GM12878 (cell line): Measurements from ENCODE around the gene PARN. TPM values are rescaled to one million over a fixed set of nuclear protein-coding genes. Genes with fewer than 3 reads are reported as not detected.

Experiments used
- ATAC-seq: fragments of 200-7000 bp; cut with Tn5 transposase; 3 replicates; pipeline ENCODE4 v1.9.1; 2020; ENCODE audit warnings: mild to moderate bottlenecking, moderate library complexity
- BruUV-seq: library from RNA; stranded (reverse); fragments of 400-500 nt; replicated peaks from 2 replicates; lab custom pipeline; 2021; lab: Mats Ljungman, UMichigan
- CTCF ChIA-PET: fragments of 300-600 bp; sonication (Branson Sonifier 250); formaldehyde crosslinking; extraction: SDS; loops from one replicate; lab custom pipeline; 2021; ENCODE audit warnings: inconsistent platforms; lab: Yijun Ruan, JAX
- POLR2A ChIA-PET: fragments of 350-600 bp; formaldehyde crosslinking; extraction: SDS; loops from one replicate; lab custom pipeline; 2021; ENCODE audit warnings: inconsistent platforms; lab: Charles Lee
- RAD21 ChIA-PET: fragments of 300-600 bp; sonication (Branson Sonifier 250); formaldehyde crosslinking; loops from one replicate; lab custom pipeline; 2023; ENCODE audit warnings: antibody characterized with exemption; ENCODE audit not compliant: unreplicated experiment; lab: Charles Lee
- SMC1A ChIA-PET: fragments of 300-600 bp; sonication (Branson Sonifier 250); formaldehyde crosslinking; loops from one replicate; lab custom pipeline; 2023; ENCODE audit not compliant: unreplicated experiment, uncharacterized antibody; lab: Charles Lee
- DNase-seq: peaks from one replicate; pipeline ENCODE4 v3.0.0-alpha.2; 2011; ENCODE audit warnings: low read depth, low spot score
- FAIRE-seq: peaks from 3 replicates; lab custom pipeline; 2011; peaks lifted over from hg19 to GRCh38; lab: Jason Lieb, UNC
- H2AFZ ChIP-seq: 2 replicates; pipeline ENCODE4 v1.6.0; 2011; ENCODE audit warnings: low read depth, low read length, control low read depth; ENCODE audit not compliant: control insufficient read depth
- H3K27ac ChIP-seq: 2 replicates; pipeline ENCODE4 v1.5.1; 2011; ENCODE audit warnings: control low read depth; ENCODE audit not compliant: control insufficient read depth, insufficient read depth
- H3K27me3 ChIP-seq, 2 experiments: replicated peaks in 1 of 2; 2 replicates each; pipeline versions ENCODE4 v1.6.0 to v1.6.1; 2011; ENCODE audit warnings: low read length in 1 of 2; ENCODE audit not compliant: control insufficient read depth in 2 of 2, insufficient read depth in 2 of 2
- H3K36me3 ChIP-seq, 2 experiments: 2 replicates each; pipeline ENCODE4 v1.5.1; 2011; ENCODE audit warnings: low read length in 1 of 2; ENCODE audit not compliant: control insufficient read depth in 2 of 2, insufficient read depth in 2 of 2
- H3K4me1 ChIP-seq: 2 replicates; pipeline ENCODE4 v1.6.1; 2011; ENCODE audit warnings: mild to moderate bottlenecking, low read length, moderate library complexity, mixed read lengths; ENCODE audit not compliant: control insufficient read depth, insufficient read depth
- H3K4me2 ChIP-seq: 2 replicates; pipeline ENCODE4 v1.6.0; 2011; ENCODE audit warnings: control low read depth; ENCODE audit not compliant: control insufficient read depth, insufficient read depth
- H3K4me3 ChIP-seq: fragments of 200-600 bp; sonication (generic); 2 replicates; pipeline ENCODE4 v1.5.1; 2016
- H3K79me2 ChIP-seq: 2 replicates; pipeline ENCODE4 v1.6.0; 2011; ENCODE audit warnings: low read length; ENCODE audit not compliant: control insufficient read depth, insufficient read depth
- H3K9ac ChIP-seq: 2 replicates; pipeline ENCODE4 v1.8.0; 2011; ENCODE audit warnings: low read length, control low read depth, mixed read lengths; ENCODE audit not compliant: control insufficient read depth, insufficient read depth
- H3K9me3 ChIP-seq: replicated peaks from 3 replicates; pipeline ENCODE4 v1.5.1; 2011; ENCODE audit warnings: mild to moderate bottlenecking, low read length; ENCODE audit not compliant: control insufficient read depth, insufficient read depth
- H4K20me1 ChIP-seq: 2 replicates; pipeline ENCODE4 v1.6.0; 2011; ENCODE audit not compliant: control insufficient read depth, insufficient read depth
- CBX3 ChIP-seq: fragments of 200-600 bp; sonication (generic); IDR thresholded peaks from 2 replicates; pipeline ENCODE4 v1.6.1; 2016; ENCODE audit warnings: low read depth, borderline replicate concordance
- GABPA ChIP-seq: IDR thresholded peaks from 2 replicates; pipeline ENCODE4 v1.6.1; 2014; ENCODE audit warnings: antibody characterized with exemption, low read depth, mild to moderate bottlenecking, inconsistent platforms
- MXI1 ChIP-seq: fragments of 150-350 bp; IDR thresholded peaks from 2 replicates; pipeline ENCODE4 v1.6.1; 2011; ENCODE audit warnings: low read depth, mild to moderate bottlenecking, inconsistent platforms, low read length, improper control_type of control experiment
- NR2C1 ChIP-seq: fragments of 450-650 bp; IDR thresholded peaks from 2 replicates; pipeline ENCODE4 v1.6.1; 2017; ENCODE audit warnings: antibody characterized with exemption, mild to moderate bottlenecking, moderate library complexity
- STAT1 ChIP-seq: fragments of 450-650 bp; conservative IDR thresholded peaks from 2 replicates; pipeline ENCODE4 v1.6.1; 2014; ENCODE audit warnings: antibody characterized with exemption, mild to moderate bottlenecking
- YBX1 ChIP-seq: fragments of 450-650 bp; IDR thresholded peaks from 2 replicates; pipeline ENCODE4 v1.6.1; 2016; ENCODE audit warnings: antibody characterized with exemption
- ZNF24 ChIP-seq: fragments of 450-650 bp; IDR thresholded peaks from 2 replicates; pipeline ENCODE4 v1.6.1; 2017; ENCODE audit warnings: antibody characterized with exemption, mild to moderate bottlenecking
- ZNF274 ChIP-seq: IDR thresholded peaks from one replicate; pipeline ENCODE4 v1.8.0; 2011; ENCODE audit not compliant: insufficient read length, insufficient read depth
- ZSCAN29 ChIP-seq: fragments of 450-650 bp; IDR thresholded peaks from 2 replicates; pipeline ENCODE4 v1.6.1; 2017; ENCODE audit warnings: mild to moderate bottlenecking, moderate library complexity
- WGBS: methylation state at CpG from one replicate; pipeline ENCODE4 v1.1.6; 2016; ENCODE audit warnings: low lambda C conversion rate; ENCODE audit not compliant: insufficient replicate concordance, insufficient coverage; ENCODE audit errors: missing lambda C conversion rate; 5-methylcytosine and 5-hydroxymethylcytosine counted together
- in situ Hi-C: fragments of 300-500 bp; cut with MboI; formaldehyde crosslinking; loops from 9 replicates; pipeline ENCODE4 v1.14.3; 2018; ENCODE audit warnings: mixed read lengths
- intact Hi-C: fragments of 100-400 bp; cut with micrococcal nuclease; formaldehyde crosslinking; loops from one replicate; pipeline ENCODE4 v1.14.2; 2022; ENCODE audit not compliant: unreplicated experiment
- polyA plus RNA-seq, 11 experiments: library from polyadenylated mRNA; depleted of rRNA in 4 of 11; unstranded in 6 of 11; stranded (reverse) in 5 of 11; fragments of >200 nt; fragmentation: Nextera tagmentation in 4 of 11; fragmentation: Illumina TruSeq in 1 of 11; extraction: Ambion mirVana in 4 of 11; extraction: Trizol in 1 of 11; gene quantifications; 1 replicate in 1 of 11; 2 replicates in 10 of 11; pipeline versions ENCODE4 v1.2.1 to v1.2.3, GENCODE V29; 2011 to 2016; ENCODE audit warnings: inconsistent platforms in 2 of 11, missing spikeins in 2 of 11, low read depth in 1 of 11
- total RNA-seq, 4 experiments: library from RNA; depleted of rRNA in 3 of 4; stranded (reverse); fragments of >200 nt in 3 of 4; fragmentation: Illumina TruSeq in 1 of 4; extraction: Trizol in 1 of 4; gene quantifications; 2 replicates each; pipeline versions ENCODE4 v1.2.1 to v1.2.3, GENCODE V29; 2013 to 2021
- TF ChIP-seq, protein P1 (sequence below): fragments of 450-650 bp; IDR thresholded peaks from 2 replicates; pipeline ENCODE4 v1.6.1; 2016; ENCODE audit warnings: mild to moderate bottlenecking

The PARN gene
- total and polyA plus RNA-seq, 10 of the 15 experiments (the other 5 are each of a cell fraction or from before 2014, with no cell fraction given): 15.6 to 77.3 (median 47.7) TPM

GRCh38 chr16:14416184-14416583 is 213.9 kb downstream of the PARN start:
- BruUV-seq: no TSS peak
- CTCF ChIA-PET: interaction anchor here (1.0 kb wide), 1 partner anchor 83 kb away, joined by 3 read pairs; no protein-coding TSS in a partner anchor
- Histone ChIP-seq H3K36me3 (no peaks in the 10 kb centered on the region), H4K20me1 (no peaks in the 10 kb centered on the region), H2AFZ (no peak overlapping the region), H3K27ac (no peak overlapping the region), H3K79me2 (no peaks in the 10 kb centered on the region), H3K4me2 (no peak overlapping the region), H3K4me1 (no peaks in the 10 kb centered on the region), H3K4me3 (no peak overlapping the region), H3K27me3 (no peaks in the 10 kb centered on the region), H3K9me3 (no peaks in the 10 kb centered on the region; the same call in 2 of the 3 replicates), H3K9ac (no peak overlapping the region)
- 98% methylated on average over 3 of the region's 3 CpGs for WGBS
- intact Hi-C loops (no loop called here), in situ Hi-C loops (no loop called here)
- POLR2A ChIA-PET: no interaction called here
- SMC1A ChIA-PET: interaction anchor here (1.0 kb wide), 1 partner anchor 87 kb away, joined by 3 read pairs; no protein-coding TSS in a partner anchor
- TF ChIP-seq GABPA (no peak), YBX1 (no peak), ZNF24 (no peak), ZSCAN29 (no peak), NR2C1 (no peak), CBX3 (no peak), ZNF274 (no peak), STAT1 (no peak), MXI1 (no peak)
- TF ChIP-seq, protein P1, sequence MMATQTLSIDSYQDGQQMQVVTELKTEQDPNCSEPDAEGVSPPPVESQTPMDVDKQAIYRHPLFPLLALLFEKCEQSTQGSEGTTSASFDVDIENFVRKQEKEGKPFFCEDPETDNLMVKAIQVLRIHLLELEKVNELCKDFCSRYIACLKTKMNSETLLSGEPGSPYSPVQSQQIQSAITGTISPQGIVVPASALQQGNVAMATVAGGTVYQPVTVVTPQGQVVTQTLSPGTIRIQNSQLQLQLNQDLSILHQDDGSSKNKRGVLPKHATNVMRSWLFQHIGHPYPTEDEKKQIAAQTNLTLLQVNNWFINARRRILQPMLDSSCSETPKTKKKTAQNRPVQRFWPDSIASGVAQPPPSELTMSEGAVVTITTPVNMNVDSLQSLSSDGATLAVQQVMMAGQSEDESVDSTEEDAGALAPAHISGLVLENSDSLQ: no peak
- ATAC-seq: no peak
- no peak for DNase-seq
- RAD21 ChIA-PET: no interaction called here
- peak; percentile 82 for FAIRE-seq
